H1 (cell line): ENCODE results near the gene ATP2B3. TPM values are rescaled to one million over a fixed set of nuclear protein-coding genes. Genes with fewer than 3 reads are reported as not detected.

Experiments used
- CTCF ChIA-PET: fragments of 300-600 bp; sonication (Branson Sonifier 250); formaldehyde crosslinking; loops from one replicate; lab custom pipeline; 2021; ENCODE audit not compliant: partially characterized antibody; lab: Charles Lee
- POLR2A ChIA-PET: fragments of 300-600 bp; sonication (Branson Sonifier 250); formaldehyde crosslinking; loops from one replicate; lab custom pipeline; 2021; ENCODE audit warnings: inconsistent platforms; ENCODE audit not compliant: partially characterized antibody; lab: Charles Lee
- DNase-seq, 2 experiments: peaks; one replicate each; pipeline versions ENCODE4 v3.0.0 to v3.0.0-alpha.2; 2010 to 2022; ENCODE audit warnings: low spot score in 2 of 2, low read depth in 1 of 2, mixed read lengths in 1 of 2
- FAIRE-seq: peaks from 2 replicates; lab custom pipeline; 2011; peaks lifted over from hg19 to GRCh38; lab: Jason Lieb, UNC
- H2AFZ ChIP-seq: 2 replicates; pipeline ENCODE4 v1.8.1; 2012; ENCODE audit warnings: low read length, inconsistent platforms
- H2AK5ac ChIP-seq: 2 replicates; pipeline ENCODE4 v1.6.1; 2013; ENCODE audit warnings: low read depth, low read length
- H2BK120ac ChIP-seq: replicated peaks from 2 replicates; pipeline ENCODE3; 2013; ENCODE audit warnings: low read depth, low read length, inconsistent platforms
- H2BK12ac ChIP-seq: 2 replicates; pipeline ENCODE4 v1.6.1; 2013; ENCODE audit warnings: low read depth, low read length
- H2BK15ac ChIP-seq: 2 replicates; pipeline ENCODE4 v1.6.1; 2013; ENCODE audit warnings: low read length
- H2BK20ac ChIP-seq: 2 replicates; pipeline ENCODE4 v1.6.1; 2013; ENCODE audit warnings: low read length
- H2BK5ac ChIP-seq: 2 replicates; pipeline ENCODE4 v1.6.1; 2013; ENCODE audit warnings: low read depth, low read length
- H3K14ac ChIP-seq: 2 replicates; pipeline ENCODE4 v1.6.1; 2013; ENCODE audit warnings: inconsistent platforms; ENCODE audit not compliant: insufficient read length
- H3K18ac ChIP-seq: 2 replicates; pipeline ENCODE4 v1.6.1; 2013; ENCODE audit warnings: low read length; ENCODE audit errors: extremely low read depth
- H3K23ac ChIP-seq: 2 replicates; pipeline ENCODE4 v1.6.1; 2013; ENCODE audit warnings: inconsistent platforms; ENCODE audit not compliant: insufficient read length
- H3K23me2 ChIP-seq: 2 replicates; pipeline ENCODE4 v1.6.1; 2013; ENCODE audit warnings: low read depth, low read length
- H3K27ac ChIP-seq: 2 replicates; pipeline ENCODE4 v1.6.1; 2011; ENCODE audit warnings: low read depth, low read length, inconsistent platforms
- H3K27me3 ChIP-seq, 4 experiments: replicated peaks in 1 of 4; 1 replicate in 1 of 4; 2 replicates in 3 of 4; pipeline versions ENCODE4 v1.6.1 to v1.8.1; 2011 to 2013; ENCODE audit warnings: low read length in 3 of 4, mild to moderate bottlenecking in 3 of 4, inconsistent platforms in 2 of 4, mixed read lengths in 2 of 4, moderate library complexity in 1 of 4; ENCODE audit not compliant: control insufficient read depth in 3 of 4, insufficient read depth in 3 of 4; ENCODE audit errors: extremely low read depth in 1 of 4
- H3K36me3 ChIP-seq, 4 experiments: 2 replicates each; pipeline versions ENCODE4 v1.6.1 to v1.8.1; 2011 to 2013; ENCODE audit warnings: mild to moderate bottlenecking in 4 of 4, low read length in 3 of 4, moderate library complexity in 2 of 4, control low read depth in 1 of 4, inconsistent platforms in 1 of 4; ENCODE audit not compliant: insufficient read depth in 4 of 4, control insufficient read depth in 2 of 4
- H3K4ac ChIP-seq: replicated peaks from 2 replicates; pipeline ENCODE3; 2013; ENCODE audit warnings: low read length, low read depth, mixed read lengths, inconsistent platforms; ENCODE audit not compliant: insufficient read length
- H3K4me1 ChIP-seq, 4 experiments: replicated peaks in 1 of 4; 1 replicate in 1 of 4; 2 replicates in 3 of 4; pipeline versions ENCODE4 v1.6.1 to v1.8.1; 2011 to 2013; ENCODE audit warnings: low read length in 3 of 4, inconsistent platforms in 2 of 4, mixed read lengths in 1 of 4; ENCODE audit not compliant: insufficient read depth in 4 of 4, control insufficient read depth in 3 of 4
- H3K4me2 ChIP-seq, 2 experiments: 2 replicates each; pipeline versions ENCODE4 v1.6.1 to v1.8.1; 2011 to 2013; ENCODE audit warnings: low read depth in 2 of 2, low read length in 2 of 2, control low read depth in 1 of 2, inconsistent platforms in 1 of 2, mild to moderate bottlenecking in 1 of 2; ENCODE audit not compliant: insufficient read depth in 1 of 2
- H3K4me3 ChIP-seq, 4 experiments: fragments of 200-600, 300-600 bp in 1 of 4; sonication (generic), shearing (Covaris generic), sonication (Bioruptor Twin) in 1 of 4; 2 replicates each; pipeline versions ENCODE4 v1.5.1 to v1.8.1; 2011 to 2016; ENCODE audit warnings: low read length in 4 of 4, low read depth in 3 of 4, control low read depth in 2 of 4, inconsistent platforms in 2 of 4, mild to moderate bottlenecking in 2 of 4, mixed read lengths in 1 of 4, moderate library complexity in 1 of 4; ENCODE audit not compliant: insufficient read depth in 2 of 4; ENCODE audit errors: extremely low read depth in 1 of 4
- H3K56ac ChIP-seq: replicated peaks from 2 replicates; pipeline ENCODE3; 2013; ENCODE audit warnings: low read depth, mild to moderate bottlenecking, mixed read lengths, low read length, inconsistent platforms; ENCODE audit not compliant: insufficient read length
- H3K79me1 ChIP-seq: 2 replicates; pipeline ENCODE4 v1.6.1; 2013; ENCODE audit warnings: low read depth, low read length, control low read depth
- H3K79me2 ChIP-seq, 2 experiments: 2 replicates each; pipeline versions ENCODE4 v1.6.1 to v1.8.1; 2012 to 2013; ENCODE audit warnings: low read length in 2 of 2, mild to moderate bottlenecking in 2 of 2, inconsistent platforms in 1 of 2; ENCODE audit not compliant: insufficient read depth in 2 of 2, control insufficient read depth in 1 of 2
- H3K9ac ChIP-seq, 4 experiments: replicated peaks in 1 of 4; 1 replicate in 1 of 4; 2 replicates in 3 of 4; pipeline versions ENCODE4 v1.6.1 to v1.8.1; 2011 to 2013; ENCODE audit warnings: low read depth in 3 of 4, low read length in 3 of 4, control low read depth in 2 of 4, mild to moderate bottlenecking in 2 of 4, moderate library complexity in 2 of 4, inconsistent platforms in 1 of 4; ENCODE audit errors: extremely low read depth in 1 of 4
- H3K9me3 ChIP-seq, 2 experiments: 2 replicates each; pipeline versions ENCODE4 v1.6.1 to v1.8.1; 2012 to 2013; ENCODE audit warnings: mild to moderate bottlenecking in 2 of 2, moderate library complexity in 2 of 2, control low read depth in 1 of 2, inconsistent platforms in 1 of 2, low read depth in 1 of 2, low read length in 1 of 2, mixed read lengths in 1 of 2; ENCODE audit not compliant: insufficient read depth in 2 of 2
- H4K20me1 ChIP-seq, 2 experiments: replicated peaks in 1 of 2; 2 replicates each; pipeline versions ENCODE3 to v1.8.1; 2011 to 2013; ENCODE audit warnings: inconsistent platforms in 2 of 2, low read length in 2 of 2, mild to moderate bottlenecking in 1 of 2; ENCODE audit not compliant: insufficient read depth in 2 of 2, control insufficient read depth in 1 of 2
- H4K5ac ChIP-seq: 2 replicates; pipeline ENCODE4 v1.6.1; 2013; ENCODE audit warnings: low read length, low read depth, mixed read lengths, inconsistent platforms; ENCODE audit not compliant: insufficient read length
- H4K8ac ChIP-seq: 2 replicates; pipeline ENCODE4 v1.8.0; 2013; ENCODE audit warnings: mild to moderate bottlenecking, moderate library complexity, low read length, inconsistent platforms; ENCODE audit not compliant: insufficient read depth; ENCODE audit errors: extremely low read depth
- H4K91ac ChIP-seq: replicated peaks from 2 replicates; pipeline ENCODE3; 2013; ENCODE audit warnings: low read length, mixed read lengths, inconsistent platforms; ENCODE audit not compliant: insufficient read length
- BCL11A ChIP-seq, 2 experiments: IDR thresholded peaks; one replicate each; pipeline ENCODE4 v1.6.1; 2011; ENCODE audit warnings: low read depth in 2 of 2, low read length in 2 of 2, mild to moderate bottlenecking in 2 of 2
- CREB1 ChIP-seq: IDR thresholded peaks from 2 replicates; pipeline ENCODE4 v1.6.1; 2012; ENCODE audit warnings: inconsistent platforms
- FOSL1 ChIP-seq: IDR thresholded peaks from 2 replicates; pipeline ENCODE4 v1.6.1; 2011; ENCODE audit warnings: mild to moderate bottlenecking, low read depth, low read length, moderate library complexity; ENCODE audit not compliant: insufficient read depth
- KDM1A ChIP-seq: fragments of 200-600, 300-600 bp; sonication (generic); IDR thresholded peaks from 2 replicates; pipeline ENCODE4 v1.7.1; 2016; ENCODE audit warnings: mild to moderate bottlenecking, low read length, borderline replicate concordance
- MAFK ChIP-seq: IDR thresholded peaks from 2 replicates; pipeline ENCODE4 v1.6.1; 2012; ENCODE audit warnings: low read depth, mild to moderate bottlenecking, improper control_type of control experiment, low read length
- NANOG ChIP-seq: IDR thresholded peaks from 2 replicates; pipeline ENCODE4 v1.6.1; 2011; ENCODE audit warnings: low read length, low read depth, mild to moderate bottlenecking, inconsistent platforms; ENCODE audit not compliant: insufficient read depth, poor library complexity, severe bottlenecking
- POLR2AphosphoS5 ChIP-seq: IDR thresholded peaks from 2 replicates; pipeline ENCODE4 v1.6.1; 2011; ENCODE audit warnings: low read depth, low read length
- SAP30 ChIP-seq: fragments of 300-600 bp; sonication (generic); IDR thresholded peaks from 2 replicates; pipeline ENCODE4 v1.7.1; 2012; ENCODE audit warnings: low read length, moderate library complexity, mild to moderate bottlenecking, inconsistent platforms; ENCODE audit not compliant: insufficient read depth, insufficient replicate concordance
- SIN3A ChIP-seq, 2 experiments: IDR thresholded peaks in 1 of 2; conservative IDR thresholded peaks in 1 of 2; 2 replicates each; pipeline ENCODE4 v1.6.1; 2011 to 2012; ENCODE audit warnings: low read length in 2 of 2, improper control_type of control experiment in 1 of 2, low read depth in 1 of 2, mild to moderate bottlenecking in 1 of 2
- SUZ12 ChIP-seq: fragments of 200-600 bp; sonication (generic); IDR thresholded peaks from 2 replicates; pipeline ENCODE4 v1.6.1; 2012; ENCODE audit warnings: mild to moderate bottlenecking, inconsistent platforms, low read length, moderate library complexity, mixed read lengths
- WGBS, 2 experiments: shearing (Covaris generic) in 1 of 2; methylation state at CpG; one replicate each; pipeline versions ENCODE4 v1.1.6 to v1.1.7; 2013 to 2015; ENCODE audit warnings: low lambda C conversion rate in 2 of 2, mixed read lengths in 2 of 2, inconsistent platforms in 1 of 2, low coverage in 1 of 2, missing lambda C conversion rate in 1 of 2; ENCODE audit not compliant: insufficient replicate concordance in 2 of 2, insufficient coverage in 1 of 2, insufficient read length in 1 of 2; ENCODE audit errors: extremely low coverage in 1 of 2, missing lambda C conversion rate in 1 of 2; 5-methylcytosine and 5-hydroxymethylcytosine counted together
- polyA plus RNA-seq, 7 experiments: library from polyadenylated mRNA; depleted of rRNA in 3 of 7; stranded (reverse) in 5 of 7; unstranded in 2 of 7; fragments of >200 nt in 5 of 7; fragments of 200-250 nt in 2 of 7; gene quantifications; 1 replicate in 5 of 7; 2 replicates in 1 of 7; 4 replicates in 1 of 7; pipeline versions ENCODE4 v1.2.1 to v1.2.3, GENCODE V29; 2011 to 2013; ENCODE audit warnings: missing spikeins in 2 of 7, mixed read lengths in 2 of 7
- total RNA-seq: library from RNA; stranded (reverse); fragmentation: NEBNext Ultra II Directional; extraction: Animal tissue kit (Norgen Biotek cat#: 25700); gene quantifications from 2 replicates; pipeline ENCODE4 v1.2.1, GENCODE V29; 2021
- TF ChIP-seq, protein P1 (sequence below): IDR thresholded peaks from 2 replicates; pipeline ENCODE4 v1.6.1; 2011; ENCODE audit warnings: low read length, improper control_type of control experiment

Gene ATP2B3
- total and polyA plus RNA-seq, 2 of the 8 experiments (the other 6 are each of a cell fraction or from before 2014, with no cell fraction given), result 0.14 to 0.19 TPM

DNA sequence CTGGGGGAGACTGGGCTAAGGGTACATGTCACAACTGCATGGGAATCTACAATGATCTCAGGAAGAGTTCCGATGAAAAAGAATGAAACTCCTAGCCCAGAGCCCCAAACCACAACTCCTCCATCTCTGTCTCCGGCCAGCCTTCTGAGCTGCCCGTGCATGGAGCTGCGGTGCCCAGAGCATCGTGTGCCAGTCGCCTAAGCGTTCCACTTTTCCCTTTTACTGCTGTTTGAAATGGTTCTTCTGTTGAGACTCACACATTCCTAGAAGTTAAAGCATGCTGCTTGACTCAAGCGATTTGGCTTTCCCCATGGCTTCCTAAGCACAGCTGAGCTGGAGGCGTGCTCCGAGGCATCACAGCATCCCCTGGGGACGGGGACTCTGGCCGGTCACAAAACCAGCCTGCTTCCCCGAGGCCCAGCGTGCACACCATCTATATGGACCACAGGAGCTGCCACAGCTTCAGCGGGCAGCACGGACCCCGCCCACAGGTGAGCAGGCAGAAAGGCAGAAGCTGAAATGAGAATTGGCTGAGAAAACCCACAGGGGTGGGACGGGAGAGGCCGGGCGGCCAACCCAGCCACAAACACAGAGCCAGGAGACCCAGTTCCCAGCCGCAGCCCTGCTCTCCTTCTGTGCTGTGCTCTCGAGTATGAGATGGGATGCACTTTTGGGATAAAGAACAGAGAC is 76.5 kb downstream of the ATP2B3 start:
- no peak overlapping the region for H3K56ac ChIP-seq
- H3K14ac ChIP-seq, result no peak overlapping the region
- no peak overlapping the region for H2BK5ac ChIP-seq
- H3K27me3 ChIP-seq, result no peaks in the 10 kb centered on the region; a peak in 2 of 7 replicates
- ChIA-PET CTCF (interaction anchor here (0.9 to 2.0 kb wide), 5 partner anchors 18 to 75 kb away, joined by 3 to 5 read pairs (median 3); no protein-coding TSS in a partner anchor), POLR2A (no interaction called here)
- DNase-seq (no peak), FAIRE-seq (no peak)
- no peaks in the 10 kb centered on the region for H3K9me3 ChIP-seq
- no peak overlapping the region for H2BK15ac ChIP-seq
- no peaks in the 10 kb centered on the region for H3K79me1 ChIP-seq
- H4K8ac ChIP-seq, result no peak overlapping the region
- H2AK5ac ChIP-seq, result no peak overlapping the region
- H3K9ac ChIP-seq, result no peak overlapping the region
- no peak overlapping the region for H3K4me2 ChIP-seq
- H3K4me3 ChIP-seq, result no peak overlapping the region
- peaks cover 0 to 3% of the 10 kb centered on the region in 2 experiments for H4K20me1 ChIP-seq
- no peaks in the 10 kb centered on the region for H3K4me1 ChIP-seq
- H2AFZ ChIP-seq, result no peak overlapping the region
- no peak overlapping the region for H4K5ac ChIP-seq
- WGBS, 2 experiments, result 82% methylated on average over 15 of the region's 22 CpGs; no CpG with 5 or more reads in 1 of the 2 experiments
- H3K27ac ChIP-seq, result no peak overlapping the region
- H3K18ac ChIP-seq, result no peak overlapping the region
- no peak overlapping the region for H2BK12ac ChIP-seq
- no peak overlapping the region for H3K23ac ChIP-seq
- H2BK120ac ChIP-seq, result no peak overlapping the region
- peaks cover 0 to 5% of the 10 kb centered on the region in 2 experiments; a peak in 1 of 4 replicates for H3K79me2 ChIP-seq
- H3K4ac ChIP-seq, result no peak overlapping the region
- no peaks in the 10 kb centered on the region for H3K23me2 ChIP-seq
- no peak overlapping the region for H2BK20ac ChIP-seq
- H3K36me3 ChIP-seq, result 0 out of 8 replicates have a peak, but pooled peaks cover 0 to 3% (median 0%) of the 10 kb centered on the region in 4 experiments
- no peak overlapping the region for H4K91ac ChIP-seq
- TF ChIP-seq SAP30 (no peak), BCL11A (IDR thresholded peaks at IDR 0.05; ENCODE audit: low read depth in 2 of 2, low read length in 2 of 2) (no peak), SIN3A (conservative IDR thresholded peaks at IDR 0.05 in 1 of 2, IDR thresholded peaks at IDR 0.05 in 1 of 2; ENCODE audit: low read depth in 1 of 2, low read length in 2 of 2) (no peak), SUZ12 (no peak), POLR2AphosphoS5 (no peak), MAFK (no peak), NANOG (no peak), KDM1A (no peak), CREB1 (no peak), FOSL1 (no peak)
- TF ChIP-seq, protein P1, sequence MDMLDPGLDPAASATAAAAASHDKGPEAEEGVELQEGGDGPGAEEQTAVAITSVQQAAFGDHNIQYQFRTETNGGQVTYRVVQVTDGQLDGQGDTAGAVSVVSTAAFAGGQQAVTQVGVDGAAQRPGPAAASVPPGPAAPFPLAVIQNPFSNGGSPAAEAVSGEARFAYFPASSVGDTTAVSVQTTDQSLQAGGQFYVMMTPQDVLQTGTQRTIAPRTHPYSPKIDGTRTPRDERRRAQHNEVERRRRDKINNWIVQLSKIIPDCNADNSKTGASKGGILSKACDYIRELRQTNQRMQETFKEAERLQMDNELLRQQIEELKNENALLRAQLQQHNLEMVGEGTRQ, result no peak
